Smooth muscle cell (in vitro differentiated cells): ENCODE results near the gene RUSC1. TPM values are rescaled to one million over a fixed set of nuclear protein-coding genes. Genes with fewer than 3 reads are reported as not detected.

Source experiments
- DNase-seq: peaks from one replicate; lab custom pipeline; 2025; ENCODE audit not compliant: unreplicated experiment; lab: John Stamatoyannopoulos, UW
- H2AFZ ChIP-seq: fragments of 200-600 bp; sonication (generic); 2 replicates; pipeline ENCODE4 v1.6.0; 2016; ENCODE audit warnings: antibody characterized with exemption, low read depth, mild to moderate bottlenecking
- H3F3A ChIP-seq: fragments of 200-600 bp; sonication (generic); 2 replicates; pipeline ENCODE4 v1.6.0; 2017; ENCODE audit warnings: antibody characterized with exemption, low read depth
- H3K27ac ChIP-seq: fragments of 200-600 bp; sonication (generic); 2 replicates; pipeline ENCODE4 v1.5.1; 2016; ENCODE audit warnings: low read depth, mild to moderate bottlenecking
- H3K27me3 ChIP-seq: fragments of 200-600 bp; sonication (generic); 2 replicates; pipeline ENCODE4 v1.6.1; 2016; ENCODE audit warnings: low read depth, mild to moderate bottlenecking
- H3K36me3 ChIP-seq: fragments of 200-600 bp; sonication (generic); 2 replicates; pipeline ENCODE4 v1.5.1; 2016; ENCODE audit warnings: low read depth
- H3K4me1 ChIP-seq: fragments of 200-600 bp; sonication (generic); 2 replicates; pipeline ENCODE4 v1.5.1; 2016; ENCODE audit warnings: low read depth
- H3K4me2 ChIP-seq: fragments of 200-600 bp; sonication (generic); 2 replicates; pipeline ENCODE4 v1.6.0; 2016; ENCODE audit warnings: mild to moderate bottlenecking
- H3K4me3 ChIP-seq: fragments of 200-600 bp; sonication (generic); 2 replicates; pipeline ENCODE4 v1.5.1; 2016; ENCODE audit warnings: mild to moderate bottlenecking
- H3K79me2 ChIP-seq: fragments of 200-600 bp; sonication (generic); 2 replicates; pipeline ENCODE4 v1.6.0; 2016; ENCODE audit warnings: low read depth, mild to moderate bottlenecking
- H3K9ac ChIP-seq: fragments of 200-600 bp; sonication (generic); 2 replicates; pipeline ENCODE4 v1.6.0; 2016; ENCODE audit warnings: low read depth
- H3K9me3 ChIP-seq: fragments of 200-600 bp; sonication (generic); replicated peaks from 2 replicates; pipeline ENCODE4 v1.5.1; 2016; ENCODE audit warnings: low read depth
- H4K20me1 ChIP-seq: fragments of 200-600 bp; sonication (generic); 2 replicates; pipeline ENCODE4 v1.6.0; 2016; ENCODE audit warnings: low read depth
- CTCF ChIP-seq: fragments of 200-600 bp; sonication (generic); IDR thresholded peaks from 2 replicates; pipeline ENCODE4 v1.5.1; 2017; ENCODE audit warnings: borderline replicate concordance, mild to moderate bottlenecking, antibody characterized with exemption; ENCODE audit not compliant: insufficient read depth, poor library complexity, severe bottlenecking
- WGBS: methylation state at CpG from one replicate; pipeline ENCODE4 v1.1.7; 2016; ENCODE audit warnings: low lambda C conversion rate; 5-methylcytosine and 5-hydroxymethylcytosine counted together
- microRNA counts: library from miRNA; unstranded; fragments of <30 nt; microRNA quantifications from one replicate; lab custom pipeline; 2016
- microRNA-seq: library from miRNA; unstranded; fragments of <30 nt; microRNA quantifications from one replicate; pipeline ENCODE4, GENCODE V29; 2016; ENCODE audit warnings: borderline number of aligned reads
- polyA plus RNA-seq: library from polyadenylated mRNA; unstranded; fragments of >200 nt; fragmentation: Nextera tagmentation; extraction: Ambion mirVana; gene quantifications from 2 replicates; pipeline ENCODE4 v1.2.1, GENCODE V29; 2016
- small RNA-seq: library from RNA; depleted of rRNA; stranded (forward); fragments of <200 nt; gene quantifications from one replicate; pipeline ENCODE3, GENCODE V24; 2014
- total RNA-seq: library from RNA; depleted of rRNA; stranded (reverse); fragments of >200 nt; gene quantifications from 2 replicates; pipeline ENCODE4 v1.2.3, GENCODE V29; 2014

The RUSC1 gene
- total and polyA plus RNA-seq, 2 experiments from 2014 or later = 28.7 to 33.2 TPM

- Histone ChIP-seq H3K9ac (no peak overlapping the region), H3K4me2 (no peak overlapping the region), H2AFZ (no peak overlapping the region), H3K4me1 (no peaks in the 10 kb centered on the region), H3K36me3 (peaks cover 44% of the 10 kb centered on the region), H3K27ac (no peak overlapping the region), H3K4me3 (no peak overlapping the region), H3K9me3 (no peaks in the 10 kb centered on the region), H4K20me1 (no peaks in the 10 kb centered on the region), H3K27me3 (no peaks in the 10 kb centered on the region), H3F3A (no peaks in the 10 kb centered on the region), H3K79me2 (no peaks in the 10 kb centered on the region)
- no peak for TF ChIP-seq CTCF
- WGBS = 98% methylated on average over 6 of the region's 6 CpGs
- DNase-seq = no peak
These were observed 31.9 kb downstream of the RUSC1 start for GRCh38 chr1:155352631-155353030.

- Histone ChIP-seq H3K27ac (no peak overlapping the region), H3K36me3 (peaks cover 22% of the 10 kb centered on the region), H3F3A (no peaks in the 10 kb centered on the region), H3K27me3 (no peaks in the 10 kb centered on the region), H4K20me1 (no peaks in the 10 kb centered on the region), H3K4me3 (no peak overlapping the region), H3K9ac (no peak overlapping the region), H3K9me3 (no peaks in the 10 kb centered on the region), H3K4me2 (no peak overlapping the region), H2AFZ (no peak overlapping the region), H3K79me2 (no peaks in the 10 kb centered on the region), H3K4me1 (no peaks in the 10 kb centered on the region)
- TF ChIP-seq CTCF = no peak
- WGBS = 100% methylated on average over 1 of the region's 1 CpG
- DNase-seq = no peak
These were observed 39.4 kb downstream of the RUSC1 start for GRCh38 chr1:155360051-155360450.

- no peaks in the 10 kb centered on the region for H4K20me1 ChIP-seq
- no peak overlapping the region for H3K4me2 ChIP-seq
- DNase-seq = no peak
- H3F3A ChIP-seq = no peaks in the 10 kb centered on the region
- no peak overlapping the region for H3K9ac ChIP-seq
- peaks cover 14% of the 10 kb centered on the region for H3K36me3 ChIP-seq
- H3K27me3 ChIP-seq = no peaks in the 10 kb centered on the region
- H3K27ac ChIP-seq = no peak overlapping the region
- 97% methylated on average over 3 of the region's 3 CpGs for WGBS
- no peaks in the 10 kb centered on the region for H3K79me2 ChIP-seq
- H3K4me1 ChIP-seq = no peaks in the 10 kb centered on the region
- H2AFZ ChIP-seq = no peak overlapping the region
- H3K9me3 ChIP-seq = no peaks in the 10 kb centered on the region
- TF ChIP-seq CTCF = no peak
- no peak overlapping the region for H3K4me3 ChIP-seq
These were observed 58.5 kb downstream of the RUSC1 start for GRCh38 chr1:155379180-155379579.

GRCh38 chr1:155379631-155380090 is 59.0 kb downstream of the RUSC1 start:
- H3K4me2 ChIP-seq = no peak overlapping the region
- H3K4me3 ChIP-seq = no peak overlapping the region
- H3K4me1 ChIP-seq = no peaks in the 10 kb centered on the region
- H3K27me3 ChIP-seq = no peaks in the 10 kb centered on the region
- no peaks in the 10 kb centered on the region for H4K20me1 ChIP-seq
- H3K9me3 ChIP-seq = no peaks in the 10 kb centered on the region
- no peak overlapping the region for H2AFZ ChIP-seq
- H3K79me2 ChIP-seq = no peaks in the 10 kb centered on the region
- no peak overlapping the region for H3K27ac ChIP-seq
- H3F3A ChIP-seq = no peaks in the 10 kb centered on the region
- H3K36me3 ChIP-seq = peaks cover 14% of the 10 kb centered on the region
- DNase-seq = no peak
- H3K9ac ChIP-seq = no peak overlapping the region
- no peak for TF ChIP-seq CTCF

MicroRNAs within 50 kb of the gene (microRNA counts, 767-probe panel; counts per million panel counts)
- microRNA hsa-miR-555 (lab: Ali Mortazavi, UCI) = 183 counts per million

Small RNA genes lying within 50 kb of the gene (microRNA-seq; reads per million reads assigned to microRNA genes)
- not detected for gene MIR555

Small RNA genes lying within 50 kb of the gene (small RNA-seq; reads per million reads assigned to genes)
- not detected for gene RNU6-106P

Other genes starting within 250 kb of the RUSC1 start
- gene EFNA3, start 242.1 kb upstream of the RUSC1 start, total RNA-seq = 5.2 and 7.1 TPM in 2 replicates
- gene EFNA3, start 242.1 kb upstream of the RUSC1 start, polyA plus RNA-seq = 9.1 and 10.0 TPM in 2 replicates
- 14.4 and 20.9 TPM in 2 replicates for gene EFNA1, start 193.0 kb upstream of the RUSC1 start, total RNA-seq
- gene EFNA1, start 193.0 kb upstream of the RUSC1 start, polyA plus RNA-seq = 16.4 and 53.5 TPM in 2 replicates
- 44.5 and 44.7 TPM in 2 replicates for gene SLC50A1, start 185.0 kb upstream of the RUSC1 start, total RNA-seq
- gene SLC50A1, start 185.0 kb upstream of the RUSC1 start, polyA plus RNA-seq = 98.0 and 109 TPM in 2 replicates
- 51.5 and 69.1 TPM in 2 replicates for gene DPM3, start 180.4 kb upstream of the RUSC1 start, total RNA-seq
- 75.8 and 79.9 TPM in 2 replicates for gene DPM3, start 180.4 kb upstream of the RUSC1 start, polyA plus RNA-seq
- gene KRTCAP2, start 147.6 kb upstream of the RUSC1 start, total RNA-seq = 192 and 283 TPM in 2 replicates
- 607 and 642 TPM in 2 replicates for gene KRTCAP2, start 147.6 kb upstream of the RUSC1 start, polyA plus RNA-seq
- 1.5 and 3.8 TPM in 2 replicates for gene TRIM46, start 147.0 kb upstream of the RUSC1 start, total RNA-seq
- gene TRIM46, start 147.0 kb upstream of the RUSC1 start, polyA plus RNA-seq = 3.6 and 4.3 TPM in 2 replicates
- 17.2 and 28.5 TPM in 2 replicates for gene THBS3, start 113.0 kb upstream of the RUSC1 start, total RNA-seq
- gene THBS3, start 113.0 kb upstream of the RUSC1 start, polyA plus RNA-seq = 15.7 and 20.1 TPM in 2 replicates
- gene MTX1, start 112.2 kb upstream of the RUSC1 start, total RNA-seq = 45.2 and 55.4 TPM in 2 replicates
- gene MTX1, start 112.2 kb upstream of the RUSC1 start, polyA plus RNA-seq = 98.4 and 109 TPM in 2 replicates
- 7.0 and 14.7 TPM in 2 replicates for gene ENTREP3, start 65.4 kb upstream of the RUSC1 start, total RNA-seq
- gene ENTREP3, start 65.4 kb upstream of the RUSC1 start, polyA plus RNA-seq = 26.5 and 30.9 TPM in 2 replicates
- gene SCAMP3, start 58.5 kb upstream of the RUSC1 start, total RNA-seq = 51.4 and 52.1 TPM in 2 replicates
- 118 and 151 TPM in 2 replicates for gene SCAMP3, start 58.5 kb upstream of the RUSC1 start, polyA plus RNA-seq
- gene CLK2, start 47.4 kb upstream of the RUSC1 start, total RNA-seq = 23.6 and 25.5 TPM in 2 replicates
- 23.5 and 32.2 TPM in 2 replicates for gene CLK2, start 47.4 kb upstream of the RUSC1 start, polyA plus RNA-seq
- 0.49 and 0.72 TPM in 2 replicates for gene HCN3, start 43.4 kb upstream of the RUSC1 start, total RNA-seq
- 1.2 and 1.6 TPM in 2 replicates for gene HCN3, start 43.4 kb upstream of the RUSC1 start, polyA plus RNA-seq
- gene PKLR, start 19.5 kb upstream of the RUSC1 start, total RNA-seq = 0.09 TPM in 1 of 2 replicates, not detected in the other
- 0.07 TPM in 1 of 2 replicates, not detected in the other for gene PKLR, start 19.5 kb upstream of the RUSC1 start, polyA plus RNA-seq
- gene FDPS, start 12.0 kb upstream of the RUSC1 start, total RNA-seq = 104 and 136 TPM in 2 replicates
- 208 and 299 TPM in 2 replicates for gene FDPS, start 12.0 kb upstream of the RUSC1 start, polyA plus RNA-seq
- 34.0 and 38.7 TPM in 2 replicates for gene ASH1L, start 241.9 kb downstream of the RUSC1 start, total RNA-seq
- 9.2 and 15.0 TPM in 2 replicates for gene ASH1L, start 241.9 kb downstream of the RUSC1 start, polyA plus RNA-seq